ENCODE measurements around the gene CFAP65. TPM values are rescaled to one million over a fixed set of nuclear protein-coding genes. Genes with fewer than 3 reads are reported as not detected.

CFAP65 gene
- polyA plus RNA-seq, 1 experiment, result not detected

DNA sequence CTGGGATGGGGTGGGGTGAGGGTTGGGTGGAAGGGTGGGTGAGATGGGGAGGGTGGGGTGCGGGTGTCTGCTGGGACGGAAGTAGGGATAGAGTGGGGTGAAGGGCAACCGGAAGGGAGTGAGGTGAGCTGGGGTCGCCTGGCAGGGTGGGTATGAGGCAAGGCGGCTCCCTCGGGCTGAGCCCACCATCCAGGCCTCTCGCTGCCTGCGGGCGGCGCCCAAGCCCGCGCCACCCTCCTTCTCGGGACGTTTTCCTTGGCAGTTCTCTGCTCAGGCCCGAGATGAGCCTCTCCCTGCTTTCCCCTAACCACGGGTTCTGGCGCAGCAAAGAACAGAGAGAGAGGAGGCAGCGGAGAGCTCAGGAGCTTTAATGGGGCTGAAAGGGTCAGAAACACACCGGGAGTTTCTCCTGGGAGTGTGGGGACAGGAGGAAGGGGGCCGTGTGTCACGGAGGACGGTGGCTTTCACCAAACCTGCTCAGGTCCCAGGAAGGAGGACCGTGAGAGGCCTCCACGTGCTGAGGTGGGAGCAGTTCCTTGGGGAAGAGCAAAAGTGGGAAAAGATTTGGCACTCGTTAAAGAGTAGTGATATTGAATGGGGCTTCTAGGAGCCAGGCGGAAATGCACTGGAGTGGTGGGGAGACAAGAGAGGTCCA, 60.5 kb downstream of the CFAP65 start:
- CTCF ChIA-PET, result interaction anchor here (0.6 to 2.5 kb wide), 40 partner anchors 8 to 249 kb away, joined by 3 to 17 read pairs (median 4); no protein-coding TSS in a partner anchor
- peaks cover 70% of the 10 kb centered on the region for H3K27me3 ChIP-seq (ENCODE audit: control insufficient read depth, insufficient read depth, low read length)
- H3K27ac ChIP-seq (ENCODE audit: low read depth, low read length), result no peak overlapping the region
- H3K9me3 ChIP-seq (ENCODE audit: control insufficient read depth, insufficient read depth, low read length), result peaks cover 5% of the 10 kb centered on the region; the same call in 1 of the 2 replicates
- TF ChIP-seq, protein P1, sequence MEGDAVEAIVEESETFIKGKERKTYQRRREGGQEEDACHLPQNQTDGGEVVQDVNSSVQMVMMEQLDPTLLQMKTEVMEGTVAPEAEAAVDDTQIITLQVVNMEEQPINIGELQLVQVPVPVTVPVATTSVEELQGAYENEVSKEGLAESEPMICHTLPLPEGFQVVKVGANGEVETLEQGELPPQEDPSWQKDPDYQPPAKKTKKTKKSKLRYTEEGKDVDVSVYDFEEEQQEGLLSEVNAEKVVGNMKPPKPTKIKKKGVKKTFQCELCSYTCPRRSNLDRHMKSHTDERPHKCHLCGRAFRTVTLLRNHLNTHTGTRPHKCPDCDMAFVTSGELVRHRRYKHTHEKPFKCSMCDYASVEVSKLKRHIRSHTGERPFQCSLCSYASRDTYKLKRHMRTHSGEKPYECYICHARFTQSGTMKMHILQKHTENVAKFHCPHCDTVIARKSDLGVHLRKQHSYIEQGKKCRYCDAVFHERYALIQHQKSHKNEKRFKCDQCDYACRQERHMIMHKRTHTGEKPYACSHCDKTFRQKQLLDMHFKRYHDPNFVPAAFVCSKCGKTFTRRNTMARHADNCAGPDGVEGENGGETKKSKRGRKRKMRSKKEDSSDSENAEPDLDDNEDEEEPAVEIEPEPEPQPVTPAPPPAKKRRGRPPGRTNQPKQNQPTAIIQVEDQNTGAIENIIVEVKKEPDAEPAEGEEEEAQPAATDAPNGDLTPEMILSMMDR (IDR thresholded peaks at IDR 0.05; ENCODE audit: low read depth, low read length), result 0 out of 2 replicates have a peak, but pooled peaks have one; percentile 3
- no peak for DNase-seq (ENCODE audit: low read depth, low spot score)
- POLR2A ChIA-PET, result no interaction called here
- H3K4me3 ChIP-seq (ENCODE audit: low read depth, low read length), result no peak overlapping the region

DNA sequence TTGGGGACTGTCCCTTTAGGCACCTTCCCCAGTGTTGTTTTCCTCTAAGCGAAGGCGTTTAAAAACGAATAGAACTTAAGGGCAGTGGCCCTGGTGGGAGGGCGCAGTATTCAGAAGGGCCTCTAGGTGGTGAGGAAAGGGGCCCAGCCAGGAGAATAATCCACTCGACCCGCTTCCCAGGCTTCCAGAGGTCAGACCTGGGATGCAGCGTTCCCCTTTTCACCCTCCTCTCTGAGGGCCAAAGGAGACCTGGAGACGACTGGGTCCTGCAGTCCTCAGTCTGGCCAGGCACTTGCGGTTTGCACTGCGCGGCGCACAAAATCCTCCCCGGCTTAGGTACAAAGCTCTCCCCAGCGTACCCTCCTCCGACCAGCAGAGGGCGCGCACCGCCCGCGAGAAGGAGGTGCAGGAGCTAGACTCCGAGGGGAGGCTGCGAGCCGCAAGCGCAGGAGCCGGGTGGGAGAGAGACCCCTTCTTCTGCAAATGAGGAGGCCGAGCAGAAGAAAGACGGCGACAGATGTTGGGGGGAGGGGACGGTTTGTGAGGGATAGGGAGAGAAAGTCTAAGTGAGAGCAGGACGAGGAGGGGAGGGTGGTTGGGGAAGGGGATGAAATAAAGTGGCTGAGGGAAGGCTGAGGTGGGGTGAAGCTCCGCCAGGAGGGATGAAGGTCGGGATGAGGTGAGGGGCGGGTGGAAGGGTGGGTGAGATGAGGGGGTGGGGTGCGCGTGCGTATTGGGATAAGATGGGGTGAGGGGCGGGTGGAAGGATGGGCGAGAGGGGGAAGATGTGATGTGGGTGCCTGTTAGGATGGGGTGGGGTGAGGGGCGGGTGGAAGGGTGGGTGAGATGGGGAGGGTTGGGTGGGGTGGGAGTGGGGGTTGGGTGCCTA, 61.2 kb downstream of the CFAP65 start:
- peak overlapping the region; percentile 42 for H3K4me3 ChIP-seq (ENCODE audit: low read depth, low read length)
- TF ChIP-seq, protein P1 (IDR thresholded peaks at IDR 0.05; ENCODE audit: low read depth, low read length), result peak; percentile 86
- no peak overlapping the region for H3K27ac ChIP-seq (ENCODE audit: low read depth, low read length)
- ChIA-PET POLR2A (no interaction called here), CTCF (interaction anchor here (0.6 to 2.5 kb wide), 44 partner anchors 9 to 248 kb away, joined by 3 to 17 read pairs (median 4); partner anchors contain the start of gene ABCB6)
- peaks cover 5% of the 10 kb centered on the region; the same call in 1 of the 2 replicates for H3K9me3 ChIP-seq (ENCODE audit: control insufficient read depth, insufficient read depth, low read length)
- no peak for DNase-seq (ENCODE audit: low read depth, low spot score)
- H3K27me3 ChIP-seq (ENCODE audit: control insufficient read depth, insufficient read depth, low read length), result peaks cover 69% of the 10 kb centered on the region

DNA sequence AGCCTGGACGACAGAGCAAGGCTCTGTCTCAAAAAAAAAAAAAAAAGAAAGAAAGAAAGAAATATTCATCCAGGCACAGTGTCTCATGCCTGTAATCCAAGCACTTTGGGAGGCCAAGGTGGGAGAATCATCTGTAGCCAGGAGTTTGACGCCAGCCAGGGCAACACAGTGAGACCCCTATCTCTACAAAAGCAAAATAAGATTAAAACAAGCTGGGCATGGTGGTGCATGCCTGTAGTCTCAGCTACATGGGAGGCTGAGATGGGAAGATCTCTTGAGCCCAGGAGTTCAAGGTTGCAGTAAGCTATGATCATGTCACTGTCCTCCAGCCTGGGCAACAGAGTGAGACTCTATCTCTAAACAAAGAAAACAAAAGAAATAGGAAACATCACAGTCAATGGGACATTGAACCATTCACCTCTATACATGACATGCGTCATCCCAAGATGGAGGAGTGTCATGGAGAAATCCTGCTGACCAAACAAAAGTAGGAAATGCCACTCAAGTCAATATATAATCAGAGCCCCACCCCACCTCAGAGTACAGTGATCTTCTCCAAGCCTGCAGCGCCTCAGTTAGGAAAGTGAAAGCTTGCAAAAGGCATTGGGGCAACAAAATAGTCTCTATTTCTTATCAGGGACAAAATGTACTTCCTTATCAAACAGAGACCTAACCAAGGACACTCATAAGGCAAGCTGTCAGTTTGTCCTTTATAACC, 66.1 kb downstream of the CFAP65 start:
- DNase-seq (ENCODE audit: low read depth, low spot score), result no peak
- H3K9me3 ChIP-seq (ENCODE audit: control insufficient read depth, insufficient read depth, low read length), result no peaks in the 10 kb centered on the region
- TF ChIP-seq, protein P1 (IDR thresholded peaks at IDR 0.05; ENCODE audit: low read depth, low read length), result no peak
- no peak overlapping the region for H3K27ac ChIP-seq (ENCODE audit: low read depth, low read length)
- H3K27me3 ChIP-seq (ENCODE audit: control insufficient read depth, insufficient read depth, low read length), result peaks cover 37% of the 10 kb centered on the region
- H3K4me3 ChIP-seq (ENCODE audit: low read depth, low read length), result no peak overlapping the region
- POLR2A ChIA-PET, result interaction anchor here (0.7 kb wide), 1 partner anchor 23 kb away, joined by 4 read pairs; no protein-coding TSS in a partner anchor
- CTCF ChIA-PET, result interaction anchor here (0.9 to 1.2 kb wide), 3 partner anchors 8 to 184 kb away, joined by 3 to 4 read pairs (median 3); no protein-coding TSS in a partner anchor

DNA sequence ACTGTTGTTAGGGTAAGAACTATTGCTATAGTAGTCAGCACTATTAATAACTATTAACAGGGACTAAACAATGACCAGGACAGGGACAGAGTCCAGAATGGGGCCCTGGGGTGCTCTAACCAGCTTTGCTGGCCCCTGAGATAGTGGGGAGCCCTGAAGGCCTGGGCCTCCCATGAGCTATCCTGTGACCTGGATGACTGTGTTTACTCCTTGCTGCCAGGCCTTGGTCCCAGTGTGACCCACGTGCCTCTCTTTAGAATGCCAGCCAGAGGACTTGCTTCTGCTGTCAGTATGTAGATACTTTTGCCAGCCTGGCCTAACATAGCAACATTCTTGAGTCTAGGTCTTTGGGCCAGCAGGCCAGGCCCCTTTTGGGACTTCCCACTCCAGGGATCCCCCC, 70.4 kb downstream of the CFAP65 start:
- TF ChIP-seq, protein P1 (IDR thresholded peaks at IDR 0.05; ENCODE audit: low read depth, low read length), result no peak
- POLR2A ChIA-PET, result no interaction called here
- peaks cover 19% of the 10 kb centered on the region for H3K27me3 ChIP-seq (ENCODE audit: control insufficient read depth, insufficient read depth, low read length)
- H3K27ac ChIP-seq (ENCODE audit: low read depth, low read length), result no peak overlapping the region
- no peak for DNase-seq (ENCODE audit: low read depth, low spot score)
- no peaks in the 10 kb centered on the region for H3K9me3 ChIP-seq (ENCODE audit: control insufficient read depth, insufficient read depth, low read length)
- H3K4me3 ChIP-seq (ENCODE audit: low read depth, low read length), result no peak overlapping the region
- CTCF ChIA-PET, result interaction anchor here (1.5 kb wide), 1 partner anchor 9 kb away, joined by 6 read pairs; no protein-coding TSS in a partner anchor

Measured in AG04450 (cell line).